ENCODE measurements around the gene USH2A.
"Not testable (repeated sequence)": the region's sequence is repeated elsewhere in the genome, so short reads cannot be mapped to it uniquely, and the experiment has no call there.

Gene USH2A

GRCh38 chr1:216379441-216379840, 43.8 kb downstream of the USH2A start:
- in situ Hi-C loops (cut with HindIII; ENCODE audit: low sequenced_read_pairs), result no loop called here
- H3K4me3 ChIP-seq (ENCODE audit: low read depth, low read length), result no peak overlapping the region
- no peak for DNase-seq (ENCODE audit: low read depth)
- no peak for TF ChIP-seq CTCF (IDR thresholded peaks at IDR 0.05; ENCODE audit: low read depth, low read length, missing control alignments)

- TF ChIP-seq CTCF (IDR thresholded peaks at IDR 0.05; ENCODE audit: low read depth, low read length, missing control alignments), result no peak
- no peak overlapping the region for H3K4me3 ChIP-seq (ENCODE audit: low read depth, low read length)
- DNase-seq (ENCODE audit: low read depth), result no peak
- in situ Hi-C loops (cut with HindIII; ENCODE audit: low sequenced_read_pairs), result no loop called here
These were observed 55.0 kb downstream of the USH2A start for GRCh38 chr1:216368249-216368648.

GRCh38 chr1:216366979-216367378, 56.3 kb downstream of the USH2A start:
- no peak for DNase-seq (ENCODE audit: low read depth)
- no peak overlapping the region for H3K4me3 ChIP-seq (ENCODE audit: low read depth, low read length)
- TF ChIP-seq CTCF (IDR thresholded peaks at IDR 0.05; ENCODE audit: low read depth, low read length, missing control alignments), result no peak
- in situ Hi-C loops (cut with HindIII; ENCODE audit: low sequenced_read_pairs), result no loop called here

GRCh38 chr1:216356945-216357344, 66.3 kb downstream of the USH2A start:
- in situ Hi-C loops (cut with HindIII; ENCODE audit: low sequenced_read_pairs), result no loop called here
- H3K4me3 ChIP-seq (ENCODE audit: low read depth, low read length), result no peak overlapping the region
- no peak for TF ChIP-seq CTCF (IDR thresholded peaks at IDR 0.05; ENCODE audit: low read depth, low read length, missing control alignments)
- DNase-seq (ENCODE audit: low read depth), result no peak

GRCh38 chr1:216350186-216350585, 73.1 kb downstream of the USH2A start:
- in situ Hi-C loops (cut with HindIII; ENCODE audit: low sequenced_read_pairs), result no loop called here
- no peak for TF ChIP-seq CTCF (IDR thresholded peaks at IDR 0.05; ENCODE audit: low read depth, low read length, missing control alignments)

GRCh38 chr1:216346526-216346925, 76.7 kb downstream of the USH2A start:
- TF ChIP-seq CTCF (IDR thresholded peaks at IDR 0.05; ENCODE audit: low read depth, low read length, missing control alignments), result no peak
- in situ Hi-C loops (cut with HindIII; ENCODE audit: low sequenced_read_pairs), result no loop called here

More at GRCh38 chr1:216350186-216350585, 73.1 kb downstream of the USH2A start:
- H3K4me3 ChIP-seq (ENCODE audit: low read depth, low read length), result no peak overlapping the region
- DNase-seq (ENCODE audit: low read depth), result no peak

GRCh38 chr1:216340542-216340941, 82.7 kb downstream of the USH2A start:
- in situ Hi-C loops (cut with HindIII; ENCODE audit: low sequenced_read_pairs); DNase-seq (ENCODE audit: low read depth); H3K4me3 ChIP-seq (ENCODE audit: low read depth, low read length): not testable (repeated sequence)

More at GRCh38 chr1:216346526-216346925, 76.7 kb downstream of the USH2A start:
- no peak for DNase-seq (ENCODE audit: low read depth)
- no peak overlapping the region for H3K4me3 ChIP-seq (ENCODE audit: low read depth, low read length)
